Body of pancreas (tissue), 4 donors: ENCODE data around the gene ELOVL7. TPM values are rescaled to one million over a fixed set of nuclear protein-coding genes. Genes with fewer than 3 reads are reported as not detected.

Source experiments
- ATAC-seq: fragments of 150-250 bp; one replicate; pipeline ENCODE4 v1.9.1; 2016
- DNase-seq, 4 donors: peaks; one replicate each; pipeline ENCODE4 v3.0.0-alpha.2; 2019
- H3K27ac ChIP-seq, 4 donors: fragments of 200-600 bp; sonication (generic); 1 replicate in 3 of 4; 2 replicates in 1 of 4; pipeline versions ENCODE4 v1.5.1 to v1.6.1; 2016 to 2019; ENCODE audit warnings: mild to moderate bottlenecking in 1 of 4, mixed read lengths in 1 of 4, moderate library complexity in 1 of 4
- H3K27me3 ChIP-seq, 2 donors: fragments of 200-600 bp; sonication (generic); one replicate each; pipeline ENCODE4 v1.6.0; 2016; ENCODE audit warnings: mild to moderate bottlenecking in 1 of 2
- H3K36me3 ChIP-seq, 2 donors: fragments of 200-600 bp; sonication (generic); replicated peaks in 1 of 2; 2 replicates each; pipeline ENCODE4 v1.5.1; 2016; ENCODE audit warnings: low read depth in 2 of 2; ENCODE audit not compliant: insufficient read depth in 1 of 2
- H3K4me1 ChIP-seq: fragments of 200-600 bp; sonication (generic); one replicate; pipeline ENCODE4 v1.6.0; 2016
- H3K4me3 ChIP-seq, 2 donors: fragments of 200-600 bp; sonication (generic); 1 replicate in 1 of 2; 2 replicates in 1 of 2; pipeline ENCODE4 v1.5.1; 2016 to 2019
- H3K9me3 ChIP-seq, 3 donors: fragments of 200-600 bp; sonication (generic); 1 replicate in 2 of 3; 2 replicates in 1 of 3; pipeline ENCODE4 v1.5.1; 2016
- CTCF ChIP-seq, 7 experiments: fragments of 450-650 bp in 4 of 7; fragments of 200-600 bp in 3 of 7; sonication (generic) in 3 of 7; IDR thresholded peaks; one replicate each; pipeline ENCODE4 v1.5.1; 2016 to 2019; ENCODE audit warnings: antibody characterized with exemption in 7 of 7
- POLR2A ChIP-seq, 3 donors: fragments of 450-650 bp; IDR thresholded peaks; one replicate each; pipeline ENCODE4 v1.6.1; 2016; ENCODE audit warnings: antibody characterized with exemption in 3 of 3, mild to moderate bottlenecking in 2 of 3
- WGBS, 2 donors: methylation state at CpG; one replicate each; pipeline ENCODE4 v1.1.5; 2017; 5-methylcytosine and 5-hydroxymethylcytosine counted together
- intact Hi-C: fragments of 100-400 bp; cut with DNase I; formaldehyde crosslinking; loops from one replicate; pipeline ENCODE4 v1.15.1; 2023
- total RNA-seq, 2 donors: library from RNA; depleted of rRNA; stranded (reverse); fragments of >200 nt; gene quantifications; one replicate each; pipeline ENCODE4 v1.1.0, GENCODE V29; 2016

ELOVL7 gene
- total RNA-seq, 2 donors from 2014 or later = 2.6 to 7.5 TPM

GRCh38 chr5:60836131-60836530 is 7.9 kb downstream of the ELOVL7 start:
- intact Hi-C loops = no loop called here
- no peaks in the 10 kb centered on the region for H3K27me3 ChIP-seq
- H3K4me1 ChIP-seq = peaks cover 14% of the 10 kb centered on the region
- H3K4me3 ChIP-seq = no peak overlapping the region
- no peak for DNase-seq
- H3K27ac ChIP-seq = no peak overlapping the region
- ATAC-seq = no peak
- 56 to 57% methylated on average over 3 of the region's 3 CpGs for WGBS, 2 donors
- H3K9me3 ChIP-seq = no peaks in the 10 kb centered on the region
- no peak for TF ChIP-seq CTCF (IDR thresholded peaks at IDR 0.05)
- no peak for TF ChIP-seq POLR2A (IDR thresholded peaks at IDR 0.05)
- H3K36me3 ChIP-seq = no peaks in the 10 kb centered on the region

GRCh38 chr5:60835554-60835953 is 8.5 kb downstream of the ELOVL7 start:
- Histone ChIP-seq H3K36me3 (no peaks in the 10 kb centered on the region), H3K9me3 (no peaks in the 10 kb centered on the region), H3K27me3 (no peaks in the 10 kb centered on the region), H3K4me1 (peaks cover 19% of the 10 kb centered on the region), H3K4me3 (no peak overlapping the region), H3K27ac (no peak overlapping the region)
- intact Hi-C loops = no loop called here
- ATAC-seq = no peak
- WGBS, 2 donors = 73 to 76% methylated on average over 5 of the region's 5 CpGs
- TF ChIP-seq CTCF (IDR thresholded peaks at IDR 0.05) (no peak), POLR2A (IDR thresholded peaks at IDR 0.05) (no peak)
- no peak for DNase-seq

- no peaks in the 10 kb centered on the region for H3K9me3 ChIP-seq
- no peak overlapping the region for H3K4me3 ChIP-seq
- no peaks in the 10 kb centered on the region for H3K27me3 ChIP-seq
- intact Hi-C loops = no loop called here
- TF ChIP-seq CTCF (IDR thresholded peaks at IDR 0.05) (no peak), POLR2A (IDR thresholded peaks at IDR 0.05) (no peak)
- no peak for ATAC-seq
- H3K36me3 ChIP-seq = no peaks in the 10 kb centered on the region
- no peak for DNase-seq
- H3K27ac ChIP-seq = no peak overlapping the region
- peaks cover 18% of the 10 kb centered on the region for H3K4me1 ChIP-seq
These were observed 10.5 kb downstream of the ELOVL7 start for GRCh38 chr5:60833520-60833919.

GRCh38 chr5:60830581-60831127 is 13.4 kb downstream of the ELOVL7 start:
- intact Hi-C loops = no loop called here
- TF ChIP-seq CTCF (IDR thresholded peaks at IDR 0.05) (no peak), POLR2A (IDR thresholded peaks at IDR 0.05) (no peak)
- H3K9me3 ChIP-seq = no peaks in the 10 kb centered on the region
- no peaks in the 10 kb centered on the region for H3K36me3 ChIP-seq
- DNase-seq (peak in 1 of 4 donors; percentile 6), ATAC-seq (no peak)
- peaks cover 7% of the 10 kb centered on the region for H3K4me1 ChIP-seq
- H3K27me3 ChIP-seq = no peaks in the 10 kb centered on the region
- peak overlapping the region in 1 of 4 donors; percentile 7 for H3K27ac ChIP-seq
- no peak overlapping the region for H3K4me3 ChIP-seq

- H3K9me3 ChIP-seq = no peaks in the 10 kb centered on the region
- DNase-seq (no peak), ATAC-seq (no peak)
- no peak overlapping the region for H3K4me3 ChIP-seq
- H3K27ac ChIP-seq = no peak overlapping the region
- TF ChIP-seq POLR2A (IDR thresholded peaks at IDR 0.05) (no peak), CTCF (IDR thresholded peaks at IDR 0.05) (no peak)
- H3K27me3 ChIP-seq = no peaks in the 10 kb centered on the region
- H3K4me1 ChIP-seq = peaks cover 7% of the 10 kb centered on the region
- WGBS, 2 donors = 85 to 92% methylated on average over 2 of the region's 2 CpGs
- no peaks in the 10 kb centered on the region for H3K36me3 ChIP-seq
- intact Hi-C loops = no loop called here
These were observed 14.4 kb downstream of the ELOVL7 start for GRCh38 chr5:60829490-60830266.
